Cardiac fibroblast (primary cell): Measurements from ENCODE around the gene NMRAL1.
A peak's percentile ranks its signal among the peaks of the same experiment; 100 is the strongest.

Experiments
- DNase-seq, 2 donors: peaks; one replicate each; pipeline versions ENCODE4 v3.0.0 to v3.0.0-alpha.2; 2010; ENCODE audit warnings: low read depth in 2 of 2
- H3K4me3 ChIP-seq, 2 donors: replicated peaks in 1 of 2; 1 replicate in 1 of 2; 2 replicates in 1 of 2; pipeline ENCODE4 v1.5.1; 2011; ENCODE audit warnings: low read depth in 2 of 2, low read length in 2 of 2, mild to moderate bottlenecking in 2 of 2, moderate library complexity in 1 of 2
- CTCF ChIP-seq: IDR thresholded peaks from one replicate; pipeline ENCODE4 v1.5.1; 2011; ENCODE audit warnings: low read depth, mild to moderate bottlenecking, low read length, inconsistent platforms

NMRAL1 gene

GRCh38 chr16:4486126-4486893 lies 11.9 kb upstream of the NMRAL1 start:
- no peak overlapping the region for H3K4me3 ChIP-seq
- no peak for TF ChIP-seq CTCF
- DNase-seq: no peak

- TF ChIP-seq CTCF: no peak
- no peak for DNase-seq
- no peak overlapping the region for H3K4me3 ChIP-seq
Observed at GRCh38 chr16:4481963-4482362, 7.5 kb upstream of the NMRAL1 start.

- H3K4me3 ChIP-seq: no peak overlapping the region
- TF ChIP-seq CTCF: no peak
- no peak for DNase-seq
Observed at GRCh38 chr16:4481526-4481925, 7.1 kb upstream of the NMRAL1 start.

GRCh38 chr16:4477966-4478365 lies 3.5 kb upstream of the NMRAL1 start:
- no peak overlapping the region for H3K4me3 ChIP-seq
- TF ChIP-seq CTCF: peak; percentile 18
- DNase-seq: peak; percentile 63 to 84

GRCh38 chr16:4475880-4476788 lies 1.7 kb upstream of the NMRAL1 start, which contains the start of gene HMOX2:
Gene HMOX2, plus strand, starts transcription at chr16:4476398. Its CDS starts 29,127 bp downstream, at chr16:4505525.
- H3K4me3 ChIP-seq: peak within 1 kb of the TSS; percentile 92 to 94
- no peak for TF ChIP-seq CTCF

GRCh38 chr16:4472880-4473279 lies 1.5 kb downstream of the NMRAL1 start:
- no peak overlapping the region for H3K4me3 ChIP-seq

More at GRCh38 chr16:4475880-4476788, 1.7 kb upstream of the NMRAL1 start, which contains the start of gene HMOX2:
- peak; percentile 91 to 93 for DNase-seq

More at GRCh38 chr16:4472880-4473279, 1.5 kb downstream of the NMRAL1 start:
- DNase-seq: no peak
- no peak for TF ChIP-seq CTCF
